Umbilical cord (tissue), 1 donor: ENCODE measurements around the gene FBLN1. TPM values are rescaled to one million over a fixed set of nuclear protein-coding genes. Genes with fewer than 3 reads are reported as not detected.

Source experiments
- total RNA-seq: library from RNA; depleted of rRNA; stranded (reverse); fragments of >200 nt; gene quantifications from one replicate; pipeline ENCODE4 v1.2.3, GENCODE V29; 2014; ENCODE audit warnings: low replicate concordance; ENCODE audit not compliant: insufficient read depth

FBLN1 gene
- total RNA-seq, 1 donor from 2014 or later: 248 TPM

Other genes starting within 250 kb of the FBLN1 start
- gene UPK3A, start 217.9 kb upstream of the FBLN1 start, total RNA-seq: not detected
- 32.5 TPM for gene FAM118A, start 192.9 kb upstream of the FBLN1 start, total RNA-seq
- gene SMC1B, start 89.3 kb upstream of the FBLN1 start, total RNA-seq: 0.72 TPM
- not detected for gene RIBC2, start 89.2 kb upstream of the FBLN1 start, total RNA-seq
- 175 TPM for gene ATXN10, start 169.0 kb downstream of the FBLN1 start, total RNA-seq